Stimulated activated CD4-positive, alpha-beta T cell treated with anti-CD3 and anti-CD28 coated beads, TNF-alpha, amount 100 ng/mL, for 24 hours (primary cell): Measurements from ENCODE around the gene TESK2.
"Not testable (repeated sequence)": the region's sequence is repeated elsewhere in the genome, so short reads cannot be mapped to it uniquely, and the experiment has no call there.

Source experiments
- DNase-seq, 3 experiments: peaks; one replicate each; pipeline ENCODE4 v3.0.0-alpha.2; 2020; ENCODE audit warnings: low read depth in 3 of 3

The TESK2 gene

GRCh38 chr1:45510036-45510971, 19.3 kb upstream of the TESK2 start:
- DNase-seq, result no peak

DNA sequence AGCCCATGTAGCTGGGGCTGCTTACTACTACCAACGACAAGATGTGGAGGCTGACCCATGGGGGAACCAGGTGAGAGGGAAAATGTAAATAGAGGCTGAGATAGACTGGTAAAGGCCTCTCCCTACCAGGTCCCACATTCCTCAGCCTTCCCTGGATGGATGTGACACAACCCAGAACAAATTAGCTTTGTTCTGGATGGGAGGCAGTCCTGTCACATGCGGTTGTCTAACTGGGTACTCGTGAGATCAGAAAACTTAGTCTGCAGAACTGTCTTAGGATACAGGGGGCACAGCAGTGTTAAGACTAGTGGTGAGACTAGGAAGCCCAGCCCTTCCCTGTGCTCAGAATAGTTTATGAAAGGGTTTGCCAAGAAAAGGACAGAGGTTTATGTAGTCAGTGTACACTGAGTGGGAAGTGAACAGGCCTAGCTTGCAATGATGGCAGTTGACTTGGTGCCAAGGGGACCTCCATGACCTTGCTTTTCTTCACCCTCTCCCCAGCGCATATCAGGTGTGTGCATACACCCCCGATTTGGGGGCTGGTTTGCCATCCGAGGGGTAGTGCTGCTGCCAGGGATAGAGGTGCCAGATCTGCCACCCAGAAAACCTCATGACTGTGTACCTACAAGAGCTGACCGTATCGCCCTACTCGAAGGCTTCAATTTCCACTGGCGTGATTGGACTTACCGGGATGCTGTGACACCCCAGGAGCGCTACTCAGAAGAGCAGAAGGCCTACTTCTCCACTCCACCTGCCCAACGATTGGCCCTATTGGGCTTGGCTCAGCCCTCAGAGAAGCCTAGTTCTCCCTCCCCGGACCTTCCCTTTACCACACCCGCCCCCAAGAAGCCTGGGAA, 17.6 kb upstream of the TESK2 start:
- no peak for DNase-seq

DNA sequence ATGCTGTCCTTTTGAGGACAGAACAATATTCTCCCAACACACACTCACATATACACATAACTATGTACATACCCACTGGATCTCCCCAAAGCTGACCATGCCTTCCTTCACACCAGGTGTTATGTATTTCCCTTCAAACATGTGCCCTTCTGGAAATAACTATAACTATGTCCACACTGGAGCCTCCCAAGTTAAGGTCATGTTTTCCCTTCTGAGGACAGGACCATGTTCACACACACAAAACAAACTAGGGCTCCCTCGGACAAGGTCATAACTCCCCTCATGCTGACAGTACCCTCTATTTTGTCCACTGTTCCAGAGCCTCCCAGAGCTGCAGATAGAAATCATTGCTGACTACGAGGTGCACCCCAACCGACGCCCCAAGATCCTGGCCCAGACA, 16.9 kb upstream of the TESK2 start:
- DNase-seq, result no peak

DNA sequence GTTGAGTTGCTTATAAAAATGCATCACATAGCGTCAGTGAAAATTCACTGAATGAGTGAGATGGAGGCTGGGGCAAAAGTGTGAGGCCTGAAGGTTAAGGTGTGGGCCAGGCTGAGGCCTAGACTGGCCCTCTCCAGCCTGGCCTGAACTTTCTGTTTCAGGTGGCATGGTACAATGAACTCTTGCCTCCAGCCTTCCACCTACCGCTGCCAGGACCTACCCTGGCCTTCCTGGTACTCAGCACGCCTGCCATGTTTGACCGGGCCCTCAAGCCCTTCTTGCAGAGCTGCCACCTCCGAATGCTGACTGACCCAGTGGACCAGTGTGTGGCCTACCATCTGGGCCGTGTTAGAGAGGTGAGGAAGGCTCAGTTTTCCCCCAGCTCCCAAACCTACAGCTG, 16.2 kb upstream of the TESK2 start:
- DNase-seq, result no peak

DNA sequence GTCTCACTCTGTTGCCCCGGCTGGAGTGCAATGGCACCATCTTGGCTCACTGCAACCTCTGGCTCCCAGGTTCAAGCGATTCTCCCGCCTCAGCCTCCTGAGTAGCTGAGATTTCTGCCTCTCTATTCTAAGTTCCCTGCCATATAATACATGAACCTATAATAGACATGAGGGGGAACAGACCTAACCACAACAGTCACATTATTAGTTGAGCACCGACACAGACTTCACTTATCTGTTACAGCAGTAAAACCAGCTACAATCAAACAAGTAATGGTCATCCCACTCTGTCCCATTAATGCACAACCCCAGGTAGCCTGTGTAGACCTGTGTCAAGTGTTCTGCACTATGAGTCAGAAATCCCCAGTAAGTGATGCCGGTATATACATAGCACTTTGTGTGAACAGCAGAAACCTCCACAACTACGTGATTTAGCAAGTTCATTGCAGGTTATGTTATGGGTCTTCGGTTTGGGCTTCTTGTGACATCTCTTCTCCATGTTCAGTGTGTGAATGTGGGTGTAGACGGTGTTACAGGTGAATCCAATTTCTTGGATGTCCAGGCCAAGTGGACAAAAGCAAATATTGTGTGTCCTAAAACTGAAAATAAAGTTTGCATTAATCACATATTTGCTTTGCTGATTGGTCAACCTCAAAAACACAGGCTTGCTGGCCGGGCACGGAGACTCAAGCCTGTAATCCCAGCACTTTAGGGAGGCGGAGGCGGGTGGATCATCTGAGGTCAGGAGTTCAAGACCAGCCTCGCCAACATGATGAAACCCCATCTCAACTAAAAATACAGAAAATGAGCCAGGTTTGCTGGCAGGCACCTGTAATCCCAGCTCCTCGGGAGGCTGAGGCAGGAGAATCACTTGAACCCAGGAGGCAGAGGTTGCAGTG, 12.7 kb upstream of the TESK2 start:
- DNase-seq, result no peak

DNA sequence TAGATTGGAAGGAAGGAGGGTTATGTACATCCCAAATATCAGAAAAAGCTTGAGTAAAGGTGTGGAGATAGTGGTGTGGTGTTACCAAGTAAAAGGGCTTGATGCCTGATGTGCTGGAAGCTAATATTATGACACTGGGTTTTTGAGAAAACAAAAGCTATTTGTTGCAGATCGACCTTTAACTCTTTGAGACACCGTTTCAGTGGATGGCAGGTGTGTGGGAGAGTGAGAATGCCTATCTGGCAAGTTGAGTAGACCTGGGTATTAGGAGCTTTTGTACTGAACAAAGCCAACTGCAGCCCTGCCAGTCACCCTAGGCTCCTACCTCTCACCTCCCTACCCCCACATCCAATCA, 10.5 kb upstream of the TESK2 start:
- DNase-seq, result no peak

DNA sequence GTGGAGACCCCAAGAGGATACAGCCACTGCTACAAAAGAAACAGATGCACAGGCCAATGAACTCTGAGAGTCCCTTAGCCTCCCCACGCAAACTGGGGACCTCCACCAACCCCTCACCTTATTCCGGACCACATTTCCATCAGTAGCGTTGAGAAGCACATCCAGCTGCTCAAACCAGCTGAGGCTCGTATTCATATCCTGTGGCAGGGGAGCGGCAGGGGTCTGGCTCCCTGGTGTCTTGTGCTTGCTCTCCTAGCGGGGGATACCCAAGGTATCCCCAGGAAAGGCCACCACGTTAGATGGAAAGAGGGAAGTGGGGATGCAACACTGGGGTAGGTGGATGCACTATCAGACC, 8.4 kb upstream of the TESK2 start:
- no peak for DNase-seq

GRCh38 chr1:45498279-45498678, 7.3 kb upstream of the TESK2 start:
- DNase-seq, result no peak

DNA sequence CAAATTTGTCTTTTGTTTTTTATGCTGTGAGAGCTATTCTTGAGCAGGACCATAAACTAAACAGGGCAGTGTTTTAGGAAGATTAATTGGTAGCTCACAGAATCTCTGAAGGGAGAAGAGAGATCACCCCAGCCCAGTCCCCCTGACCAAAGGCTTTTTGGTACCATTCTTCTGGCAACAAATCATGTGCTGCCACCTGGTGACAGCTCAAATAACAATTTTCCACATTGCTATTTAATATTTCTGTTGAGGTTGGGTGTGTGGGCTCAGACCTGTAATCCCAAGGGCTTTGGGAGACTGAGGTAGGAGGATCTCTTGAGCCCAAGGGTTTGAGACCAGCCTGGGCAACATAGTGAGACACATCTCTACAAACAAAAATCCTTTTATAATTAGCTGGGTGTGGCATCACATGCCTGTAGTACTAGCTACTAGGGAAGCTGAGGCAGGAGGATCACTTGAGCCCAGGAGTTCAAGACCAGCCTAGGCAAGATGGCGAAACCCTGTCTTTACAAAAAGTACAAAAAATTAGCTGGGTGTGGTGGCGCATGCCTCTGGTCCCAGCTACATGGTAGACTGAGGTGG, 2.2 kb upstream of the TESK2 start:
- DNase-seq, result peak in 1 of 3 experiments; percentile 34

GRCh38 chr1:45492691-45493090, 1.7 kb upstream of the TESK2 start:
- DNase-seq, result no peak

DNA sequence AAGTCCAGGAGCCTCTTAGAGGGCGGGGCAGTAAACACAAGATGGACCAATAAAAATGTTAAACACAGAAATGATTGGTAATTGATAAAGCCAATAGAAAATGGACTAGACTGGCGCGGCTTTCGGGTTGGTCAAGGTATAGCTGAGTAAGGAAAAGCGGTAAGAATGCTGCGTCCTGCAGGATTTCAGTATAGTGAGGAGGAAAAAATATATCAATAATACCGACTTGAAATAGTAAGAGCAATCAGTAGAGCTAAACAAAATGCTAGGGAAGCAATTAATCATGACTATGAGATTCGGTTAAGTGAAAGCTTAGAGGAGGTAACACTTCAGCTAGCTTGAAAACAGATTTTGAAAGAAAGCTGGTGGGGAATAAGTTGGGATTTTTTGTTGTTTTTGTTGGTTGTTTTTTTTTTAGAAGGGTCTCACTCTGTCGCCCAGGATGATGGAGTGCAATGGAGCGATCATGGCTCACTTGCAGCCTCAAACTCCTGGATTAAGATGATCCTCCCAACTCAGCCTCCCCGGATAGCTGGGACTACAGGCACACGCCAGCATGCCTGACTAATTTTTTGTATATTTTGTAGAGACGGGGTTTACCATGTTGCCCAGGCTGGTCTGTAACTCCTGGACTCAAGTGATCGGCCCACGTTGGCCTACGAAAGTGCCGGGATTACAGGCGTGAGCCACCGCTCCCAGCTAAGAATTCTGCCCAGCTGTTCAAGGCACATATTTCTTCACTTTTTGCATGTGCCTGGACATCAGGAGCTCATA, 711 bp upstream of the TESK2 start:
- no peak for DNase-seq

- DNase-seq, result no peak
Observed at GRCh38 chr1:45490121-45490625, 790 bp downstream of the TESK2 start.

DNA sequence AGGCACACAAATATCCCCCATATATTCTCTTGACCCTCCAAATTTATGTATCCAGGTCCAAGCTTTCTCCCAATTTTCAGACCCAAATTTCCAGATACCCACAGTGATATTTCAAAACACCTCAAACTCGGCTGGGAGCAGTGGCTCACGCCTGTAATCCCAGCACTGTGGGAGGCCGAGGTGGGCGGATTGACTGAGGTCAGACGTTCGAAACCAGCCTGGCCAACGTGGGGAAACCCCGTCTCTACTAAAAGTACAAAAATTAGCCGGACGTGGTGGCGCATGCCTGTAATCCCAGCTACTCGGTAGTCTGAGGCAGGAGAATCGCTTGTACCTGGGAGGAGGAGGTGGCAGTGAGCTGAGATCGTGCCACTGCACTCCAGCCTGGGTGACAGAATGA, 1.6 kb downstream of the TESK2 start:
- peak in 2 of 3 experiments; percentile 28 to 58 for DNase-seq

GRCh38 chr1:45488666-45489377, 2.1 kb downstream of the TESK2 start:
- no peak for DNase-seq

GRCh38 chr1:45485949-45486348, 5.0 kb downstream of the TESK2 start:
- no peak for DNase-seq

- DNase-seq, result no peak
Observed at GRCh38 chr1:45479039-45479748, 11.8 kb downstream of the TESK2 start.

GRCh38 chr1:45478121-45478814, 12.7 kb downstream of the TESK2 start:
- DNase-seq, result no peak

DNA sequence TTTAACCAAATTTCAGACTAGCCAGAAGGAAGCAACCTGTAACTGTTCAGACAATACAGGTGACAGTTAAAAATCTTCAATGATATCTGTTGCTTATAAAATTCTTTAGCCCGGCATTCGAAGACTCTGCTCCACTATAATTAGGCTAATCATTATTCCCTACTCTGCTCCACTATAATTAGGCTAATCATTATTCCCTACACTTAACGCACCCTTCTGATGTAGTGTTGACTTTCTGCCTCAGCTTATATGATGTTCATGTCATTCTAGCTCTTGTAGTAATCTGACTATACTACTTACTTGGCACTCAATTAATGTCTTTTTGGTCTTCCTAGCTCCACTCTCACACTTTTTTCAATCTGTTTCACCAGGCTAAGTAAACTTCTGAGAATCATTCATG, 13.3 kb downstream of the TESK2 start:
- DNase-seq, result no peak

DNA sequence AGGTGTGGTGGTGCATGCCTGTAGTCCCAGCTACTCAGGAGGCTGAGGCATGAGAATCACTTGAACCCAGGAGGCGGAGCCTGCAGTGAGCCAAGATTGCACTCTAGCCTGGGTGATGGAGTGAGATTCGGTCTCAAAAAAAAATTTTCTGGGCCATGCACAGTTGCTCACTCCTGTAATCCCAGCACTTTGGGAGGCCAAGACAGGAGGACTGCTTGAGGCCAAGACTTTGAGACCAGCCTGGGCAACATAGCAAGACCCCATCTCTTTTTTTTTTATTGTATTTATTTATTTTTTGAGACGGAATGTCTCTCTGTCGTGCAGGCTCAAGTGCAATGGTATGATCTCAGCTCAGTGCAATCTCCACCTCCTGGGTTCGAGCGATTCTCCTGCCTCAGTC, 16.8 kb downstream of the TESK2 start:
- not testable (repeated sequence) for DNase-seq
